HG03439 (cell line): ENCODE data around the gene DUSP11.
A peak's percentile ranks its signal among the peaks of the same experiment; 100 is the strongest.
"Not testable (repeated sequence)": the region's sequence is repeated elsewhere in the genome, so short reads cannot be mapped to it uniquely, and the experiment has no call there.

Experiments
- ATAC-seq: cut with Tn5 transposase; IDR thresholded peaks from one replicate; pipeline ENCODE4 v1.9.1; 2021; ENCODE audit warnings: mild to moderate bottlenecking, moderate library complexity; ENCODE audit not compliant: unreplicated experiment

Gene DUSP11

GRCh38 chr2:73779467-73780236, at the start of gene DUSP11:
Gene DUSP11, minus strand, starts transcription at chr2:73780103. Its CDS starts 129 bp downstream, at chr2:73779974.
- peak; percentile 100 for ATAC-seq

GRCh38 chr2:73828818-73829570, 49.1 kb upstream of the DUSP11 start, which contains the start of gene STAMBP:
Gene STAMBP, plus strand, starts transcription at chr2:73828961. Its CDS starts 1,896 bp downstream, at chr2:73830857.
- peak; percentile 86 for ATAC-seq

GRCh38 chr2:73828389-73828817, 48.5 kb upstream of the DUSP11 start:
- no peak for ATAC-seq

- ATAC-seq, result no peak
Measured at GRCh38 chr2:73827660-73828388, 47.9 kb upstream of the DUSP11 start.

GRCh38 chr2:73827018-73827417, 47.1 kb upstream of the DUSP11 start:
- ATAC-seq, result no peak

GRCh38 chr2:73825408-73825807, 45.5 kb upstream of the DUSP11 start:
- no peak for ATAC-seq

GRCh38 chr2:73823916-73824523, 44.1 kb upstream of the DUSP11 start:
- no peak for ATAC-seq

- no peak for ATAC-seq
Measured at GRCh38 chr2:73823416-73823815, 43.5 kb upstream of the DUSP11 start.

- no peak for ATAC-seq
Measured at GRCh38 chr2:73822991-73823390, 43.1 kb upstream of the DUSP11 start.

- no peak for ATAC-seq
Measured at GRCh38 chr2:73822276-73822675, 42.4 kb upstream of the DUSP11 start.

GRCh38 chr2:73821669-73822068, 41.8 kb upstream of the DUSP11 start:
- no peak for ATAC-seq

GRCh38 chr2:73821227-73821626, 41.3 kb upstream of the DUSP11 start:
- peak; percentile 71 for ATAC-seq

- ATAC-seq, result no peak
Measured at GRCh38 chr2:73818296-73818695, 38.4 kb upstream of the DUSP11 start.

- no peak for ATAC-seq
Measured at GRCh38 chr2:73812635-73813034, 32.7 kb upstream of the DUSP11 start.

GRCh38 chr2:73811878-73812277, 32.0 kb upstream of the DUSP11 start:
- ATAC-seq, result no peak

GRCh38 chr2:73783883-73784282, 4.0 kb upstream of the DUSP11 start, which contains the start of gene C2orf78:
Gene C2orf78, plus strand, starts transcription at chr2:73784183. Its CDS starts 127 bp downstream, at chr2:73784310.
- ATAC-seq, result not testable (repeated sequence)

GRCh38 chr2:73783402-73783801, 3.5 kb upstream of the DUSP11 start:
- ATAC-seq, result not testable (repeated sequence)

GRCh38 chr2:73780237-73780582, 307 bp upstream of the DUSP11 start:
- no peak for ATAC-seq

GRCh38 chr2:73778867-73779466, 936 bp downstream of the DUSP11 start:
- ATAC-seq, result not testable (repeated sequence)

- no peak for ATAC-seq
Measured at GRCh38 chr2:73776869-73777519, 2.9 kb downstream of the DUSP11 start.
